ENCODE results near the gene RHEB. TPM values are rescaled to one million over a fixed set of nuclear protein-coding genes. Genes with fewer than 3 reads are reported as not detected.
A peak's percentile ranks its signal among the peaks of the same experiment; 100 is the strongest.

The RHEB gene
- total RNA-seq, 4 donors from 2014 or later: 34.7 to 46.9 (median 41.5) TPM

- H3K4me3 ChIP-seq: peak within 1 kb of the TSS in 3 of 4 donors; percentile 9 to 34 (median 27)
- no peak for TF ChIP-seq POLR2A (IDR thresholded peaks at IDR 0.05)
- TF ChIP-seq CTCF (IDR thresholded peaks at IDR 0.05): no peak
- H3K36me3 ChIP-seq: no peaks in the 10 kb centered on the region
- peaks cover 0 to 19% (median 0%) of the 10 kb centered on the region in 4 donors for H3K4me1 ChIP-seq
- H3K27ac ChIP-seq: peak within 1 kb of the TSS in 1 of 4 donors; percentile 19
- no peak for DNase-seq
- no peaks in the 10 kb centered on the region for H3K27me3 ChIP-seq
- no peaks in the 10 kb centered on the region for H3K9me3 ChIP-seq
Measured at GRCh38 chr7:151439855-151440798, 79.6 kb downstream of the RHEB start, which contains the start of gene CRYGN. Gene CRYGN, minus strand, starts transcription at chr7:151440141. Its CDS starts 224 bp downstream, at chr7:151439917.

GRCh38 chr7:151438864-151439601 lies 80.7 kb downstream of the RHEB start:
- no peak for DNase-seq
- TF ChIP-seq POLR2A (IDR thresholded peaks at IDR 0.05) (no peak), CTCF (IDR thresholded peaks at IDR 0.05) (no peak)
- Histone ChIP-seq H3K4me3 (no peak overlapping the region), H3K36me3 (no peaks in the 10 kb centered on the region), H3K27ac (no peak overlapping the region), H3K27me3 (no peaks in the 10 kb centered on the region), H3K9me3 (no peaks in the 10 kb centered on the region), H3K4me1 (peaks cover 0 to 19% (median 0%) of the 10 kb centered on the region in 4 donors)

- peaks cover 0 to 19% (median 0%) of the 10 kb centered on the region in 4 donors for H3K4me1 ChIP-seq
- no peaks in the 10 kb centered on the region for H3K27me3 ChIP-seq
- H3K9me3 ChIP-seq: no peaks in the 10 kb centered on the region
- TF ChIP-seq CTCF (IDR thresholded peaks at IDR 0.05): no peak
- no peak for TF ChIP-seq POLR2A (IDR thresholded peaks at IDR 0.05)
- no peak overlapping the region for H3K4me3 ChIP-seq
- no peak for DNase-seq
- H3K36me3 ChIP-seq: no peaks in the 10 kb centered on the region
- H3K27ac ChIP-seq: no peak overlapping the region
Measured at GRCh38 chr7:151437866-151438516, 81.7 kb downstream of the RHEB start.

- Histone ChIP-seq H3K27me3 (no peaks in the 10 kb centered on the region), H3K36me3 (no peaks in the 10 kb centered on the region), H3K4me3 (no peak overlapping the region), H3K27ac (no peak overlapping the region), H3K9me3 (no peaks in the 10 kb centered on the region), H3K4me1 (peaks cover 0 to 19% (median 0%) of the 10 kb centered on the region in 4 donors)
- no peak for TF ChIP-seq POLR2A (IDR thresholded peaks at IDR 0.05)
- TF ChIP-seq CTCF (IDR thresholded peaks at IDR 0.05): no peak
- DNase-seq: no peak
Measured at GRCh38 chr7:151437159-151437553, 82.5 kb downstream of the RHEB start.

GRCh38 chr7:151436446-151437158 lies 83.1 kb downstream of the RHEB start:
- Histone ChIP-seq H3K27me3 (no peaks in the 10 kb centered on the region), H3K27ac (peak overlapping the region in 2 of 4 donors; percentile 39 to 48), H3K4me1 (peaks cover 0 to 19% (median 0%) of the 10 kb centered on the region in 4 donors), H3K4me3 (no peak overlapping the region), H3K9me3 (no peaks in the 10 kb centered on the region), H3K36me3 (no peaks in the 10 kb centered on the region)
- no peak for TF ChIP-seq CTCF (IDR thresholded peaks at IDR 0.05)
- no peak for TF ChIP-seq POLR2A (IDR thresholded peaks at IDR 0.05)
- DNase-seq: no peak

All from Peyer's patch (tissue), 4 donors.